ENCODE measurements around the gene USP21.

Gene USP21

GRCh38 chr1:161133220-161133740 lies 26.0 kb upstream of the USP21 start:
- no peak for DNase-seq

- no peak for DNase-seq
Measured at GRCh38 chr1:161137881-161138280, 21.4 kb upstream of the USP21 start.

- no peak for DNase-seq
Measured at GRCh38 chr1:161138431-161138830, 20.9 kb upstream of the USP21 start.

GRCh38 chr1:161139766-161140165 lies 19.5 kb upstream of the USP21 start:
- DNase-seq = peak in 4 of 6 experiments; percentile 25 to 51 (median 43)

GRCh38 chr1:161140755-161141400 lies 18.4 kb upstream of the USP21 start:
- no peak for DNase-seq

- no peak for DNase-seq
Measured at GRCh38 chr1:161145832-161146231, 13.5 kb upstream of the USP21 start.

GRCh38 chr1:161153176-161153575 lies 6.1 kb upstream of the USP21 start:
- no peak for DNase-seq

GRCh38 chr1:161153682-161154337 lies 5.5 kb upstream of the USP21 start, which contains the start of gene UFC1:
Gene UFC1, plus strand, starts transcription at chr1:161153978. Its CDS starts 20 bp downstream, at chr1:161153998.
- peak; percentile 71 to 91 (median 80) for DNase-seq

- no peak for DNase-seq
Measured at GRCh38 chr1:161157867-161158266, 1.4 kb upstream of the USP21 start.

GRCh38 chr1:161158316-161159010 lies 837 bp upstream of the USP21 start:
- no peak for DNase-seq

- peak in 2 of 6 experiments; percentile 29 to 43 for DNase-seq
Measured at GRCh38 chr1:161159913-161160243, 578 bp downstream of the USP21 start.

GRCh38 chr1:161160671-161161145 lies 1.4 kb downstream of the USP21 start:
- DNase-seq = no peak

GRCh38 chr1:161161652-161162051 lies 2.4 kb downstream of the USP21 start:
- DNase-seq = no peak

GRCh38 chr1:161162052-161162451 lies 2.8 kb downstream of the USP21 start:
- DNase-seq = no peak

GRCh38 chr1:161162806-161163205 lies 3.5 kb downstream of the USP21 start:
- no peak for DNase-seq

- no peak for DNase-seq
Measured at GRCh38 chr1:161163793-161164192, 4.5 kb downstream of the USP21 start.

- no peak for DNase-seq
Measured at GRCh38 chr1:161164901-161165610, 5.8 kb downstream of the USP21 start.

GRCh38 chr1:161165742-161166668 lies 6.7 kb downstream of the USP21 start, which contains the start of gene PPOX:
Gene PPOX, plus strand, starts transcription at chr1:161166426. Its CDS starts 422 bp downstream, at chr1:161166848.
- peak; percentile 86 to 96 (median 92) for DNase-seq

- DNase-seq = no peak
Measured at GRCh38 chr1:161166669-161167548, 7.6 kb downstream of the USP21 start.

GRCh38 chr1:161168906-161169305 lies 9.6 kb downstream of the USP21 start:
- no peak for DNase-seq

- no peak for DNase-seq
Measured at GRCh38 chr1:161171191-161171590, 11.9 kb downstream of the USP21 start.

Measured in stimulated activated naive CD4-positive, alpha-beta T cell (primary cell).